ENCODE data around the gene SUGP2. TPM values are rescaled to one million over a fixed set of nuclear protein-coding genes. Genes with fewer than 3 reads are reported as not detected.

Gene SUGP2
- total RNA-seq, 1 experiment from 2014 or later: 48.9 TPM

GRCh38 chr19:18946918-18947317, 86.4 kb downstream of the SUGP2 start:
- Histone ChIP-seq H3K9ac (ENCODE audit: low read length) (no peak overlapping the region), H3K4me1 (ENCODE audit: insufficient read depth, low read length) (peaks cover 6% of the 10 kb centered on the region), H3K27me3 (ENCODE audit: low read length) (no peaks in the 10 kb centered on the region), H3K27ac (ENCODE audit: low read length) (no peak overlapping the region), H3K9me3 (ENCODE audit: low read length) (no peaks in the 10 kb centered on the region), H3K4me2 (ENCODE audit: low read length) (no peak overlapping the region), H3K9me2 (replicated peaks; ENCODE audit: low read length) (no peaks in the 10 kb centered on the region), H3F3A (ENCODE audit: low read length, unreplicated experiment) (no peaks in the 10 kb centered on the region), H3K4me3 (ENCODE audit: low read length) (no peak overlapping the region), H4K20me1 (ENCODE audit: low read length) (no peaks in the 10 kb centered on the region), H2AFZ (ENCODE audit: low read length) (no peak overlapping the region), H3K79me2 (ENCODE audit: low read length) (no peaks in the 10 kb centered on the region), H3K36me3 (ENCODE audit: low read depth, low read length) (no peaks in the 10 kb centered on the region)
- DNase-seq: no peak
- BruUV-seq (replicated peaks): no TSS peak
- ChIA-PET POLR2A (ENCODE audit: unreplicated experiment) (no interaction called here), CTCF (no interaction called here)
- no peak for ATAC-seq
- intact Hi-C loops (cut with micrococcal nuclease): no loop called here
- no peak for TF ChIP-seq EZH2 (IDR thresholded peaks at IDR 0.05; ENCODE audit: low read length, unreplicated experiment)
- no peak for TF ChIP-seq CTCF (conservative IDR thresholded peaks at IDR 0.05; ENCODE audit: low read depth, low read length)
- no peak for TF ChIP-seq EZH2phosphoT487 (IDR thresholded peaks at IDR 0.05; ENCODE audit: borderline replicate concordance, low read length)

- BruUV-seq (replicated peaks): no TSS peak
- CTCF ChIA-PET: no interaction called here
Measured at GRCh38 chr19:18946335-18946734, 87.0 kb downstream of the SUGP2 start.

GRCh38 chr19:18945297-18945696, 88.0 kb downstream of the SUGP2 start:
- Histone ChIP-seq H3K9me3 (ENCODE audit: low read length) (no peaks in the 10 kb centered on the region), H3K4me3 (ENCODE audit: low read length) (no peak overlapping the region), H3K9ac (ENCODE audit: low read length) (no peak overlapping the region), H3K9me2 (replicated peaks; ENCODE audit: low read length) (no peaks in the 10 kb centered on the region), H3F3A (ENCODE audit: low read length, unreplicated experiment) (no peaks in the 10 kb centered on the region), H2AFZ (ENCODE audit: low read length) (no peak overlapping the region), H3K27me3 (ENCODE audit: low read length) (no peaks in the 10 kb centered on the region), H3K4me1 (ENCODE audit: insufficient read depth, low read length) (no peaks in the 10 kb centered on the region), H3K27ac (ENCODE audit: low read length) (no peak overlapping the region), H3K36me3 (ENCODE audit: low read depth, low read length) (no peaks in the 10 kb centered on the region), H4K20me1 (ENCODE audit: low read length) (no peaks in the 10 kb centered on the region), H3K4me2 (ENCODE audit: low read length) (no peak overlapping the region), H3K79me2 (ENCODE audit: low read length) (peaks cover 5% of the 10 kb centered on the region)
- POLR2A ChIA-PET (ENCODE audit: unreplicated experiment): no interaction called here
- intact Hi-C loops (cut with micrococcal nuclease): no loop called here
- CTCF ChIA-PET: no interaction called here
- no peak for TF ChIP-seq EZH2 (IDR thresholded peaks at IDR 0.05; ENCODE audit: low read length, unreplicated experiment)
- no peak for TF ChIP-seq EZH2phosphoT487 (IDR thresholded peaks at IDR 0.05; ENCODE audit: borderline replicate concordance, low read length)
- no peak for TF ChIP-seq CTCF (conservative IDR thresholded peaks at IDR 0.05; ENCODE audit: low read depth, low read length)
- DNase-seq: no peak
- no peak for ATAC-seq
- no TSS peak for BruUV-seq (replicated peaks)

More at GRCh38 chr19:18946335-18946734, 87.0 kb downstream of the SUGP2 start:
- Histone ChIP-seq H4K20me1 (ENCODE audit: low read length) (no peaks in the 10 kb centered on the region), H3K4me3 (ENCODE audit: low read length) (no peak overlapping the region), H3F3A (ENCODE audit: low read length, unreplicated experiment) (no peaks in the 10 kb centered on the region), H3K27me3 (ENCODE audit: low read length) (no peaks in the 10 kb centered on the region), H3K9me2 (replicated peaks; ENCODE audit: low read length) (no peaks in the 10 kb centered on the region), H3K9ac (ENCODE audit: low read length) (no peak overlapping the region), H2AFZ (ENCODE audit: low read length) (no peak overlapping the region), H3K4me1 (ENCODE audit: insufficient read depth, low read length) (peaks cover 3% of the 10 kb centered on the region), H3K27ac (ENCODE audit: low read length) (no peak overlapping the region), H3K9me3 (ENCODE audit: low read length) (no peaks in the 10 kb centered on the region), H3K79me2 (ENCODE audit: low read length) (no peaks in the 10 kb centered on the region), H3K4me2 (ENCODE audit: low read length) (no peak overlapping the region), H3K36me3 (ENCODE audit: low read depth, low read length) (no peaks in the 10 kb centered on the region)
- DNase-seq (peak; percentile 0), ATAC-seq (no peak)
- intact Hi-C loops (cut with micrococcal nuclease): no loop called here
- no peak for TF ChIP-seq CTCF (conservative IDR thresholded peaks at IDR 0.05; ENCODE audit: low read depth, low read length)
- TF ChIP-seq EZH2 (IDR thresholded peaks at IDR 0.05; ENCODE audit: low read length, unreplicated experiment): no peak
- POLR2A ChIA-PET (ENCODE audit: unreplicated experiment): no interaction called here

Measured in PC-3 (cell line).